GM10248 (cell line): Measurements from ENCODE around the gene ZBTB47.

Experiments used
- CTCF ChIA-PET: fragments of 300-600 bp; sonication (Branson Sonifier 250); formaldehyde crosslinking; extraction: SDS; loops from one replicate; lab custom pipeline; 2021; ENCODE audit warnings: antibody characterized with exemption; lab: Yijun Ruan, JAX
- POLR2A ChIA-PET: fragments of 350-650 bp; sonication (Branson Sonifier 250); formaldehyde crosslinking; extraction: SDS; loops from one replicate; lab custom pipeline; 2020; ENCODE audit warnings: antibody characterized with exemption; lab: Yijun Ruan, JAX
- DNase-seq: peaks from one replicate; pipeline ENCODE4 v3.0.0; 2012; ENCODE audit errors: extremely low spot score
- TF ChIP-seq, protein P1 (sequence below): IDR thresholded peaks from 2 replicates; pipeline ENCODE4 v1.5.1; 2012; ENCODE audit warnings: mild to moderate bottlenecking, low read depth; ENCODE audit errors: extremely low read depth, missing control alignments, control extremely low read depth

Gene ZBTB47

GRCh38 chr3:42670051-42670576 is 16.6 kb downstream of the ZBTB47 start:
- TF ChIP-seq, protein P1, sequence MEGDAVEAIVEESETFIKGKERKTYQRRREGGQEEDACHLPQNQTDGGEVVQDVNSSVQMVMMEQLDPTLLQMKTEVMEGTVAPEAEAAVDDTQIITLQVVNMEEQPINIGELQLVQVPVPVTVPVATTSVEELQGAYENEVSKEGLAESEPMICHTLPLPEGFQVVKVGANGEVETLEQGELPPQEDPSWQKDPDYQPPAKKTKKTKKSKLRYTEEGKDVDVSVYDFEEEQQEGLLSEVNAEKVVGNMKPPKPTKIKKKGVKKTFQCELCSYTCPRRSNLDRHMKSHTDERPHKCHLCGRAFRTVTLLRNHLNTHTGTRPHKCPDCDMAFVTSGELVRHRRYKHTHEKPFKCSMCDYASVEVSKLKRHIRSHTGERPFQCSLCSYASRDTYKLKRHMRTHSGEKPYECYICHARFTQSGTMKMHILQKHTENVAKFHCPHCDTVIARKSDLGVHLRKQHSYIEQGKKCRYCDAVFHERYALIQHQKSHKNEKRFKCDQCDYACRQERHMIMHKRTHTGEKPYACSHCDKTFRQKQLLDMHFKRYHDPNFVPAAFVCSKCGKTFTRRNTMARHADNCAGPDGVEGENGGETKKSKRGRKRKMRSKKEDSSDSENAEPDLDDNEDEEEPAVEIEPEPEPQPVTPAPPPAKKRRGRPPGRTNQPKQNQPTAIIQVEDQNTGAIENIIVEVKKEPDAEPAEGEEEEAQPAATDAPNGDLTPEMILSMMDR: no peak
- ChIA-PET POLR2A (no interaction called here), CTCF (interaction anchor here (1.3 kb wide), 1 partner anchor 74 kb away, joined by 3 read pairs; no protein-coding TSS in a partner anchor)
- DNase-seq: no peak

GRCh38 chr3:42670670-42671069 is 17.2 kb downstream of the ZBTB47 start:
- POLR2A ChIA-PET: no interaction called here
- TF ChIP-seq, protein P1: no peak
- CTCF ChIA-PET: interaction anchor here (1.3 kb wide), 1 partner anchor 73 kb away, joined by 3 read pairs; no protein-coding TSS in a partner anchor
- DNase-seq: no peak

- CTCF ChIA-PET: no interaction called here
- no peak for DNase-seq
- TF ChIP-seq, protein P1: no peak
- POLR2A ChIA-PET: no interaction called here
These were observed 19.0 kb downstream of the ZBTB47 start for GRCh38 chr3:42672515-42672914.

DNA sequence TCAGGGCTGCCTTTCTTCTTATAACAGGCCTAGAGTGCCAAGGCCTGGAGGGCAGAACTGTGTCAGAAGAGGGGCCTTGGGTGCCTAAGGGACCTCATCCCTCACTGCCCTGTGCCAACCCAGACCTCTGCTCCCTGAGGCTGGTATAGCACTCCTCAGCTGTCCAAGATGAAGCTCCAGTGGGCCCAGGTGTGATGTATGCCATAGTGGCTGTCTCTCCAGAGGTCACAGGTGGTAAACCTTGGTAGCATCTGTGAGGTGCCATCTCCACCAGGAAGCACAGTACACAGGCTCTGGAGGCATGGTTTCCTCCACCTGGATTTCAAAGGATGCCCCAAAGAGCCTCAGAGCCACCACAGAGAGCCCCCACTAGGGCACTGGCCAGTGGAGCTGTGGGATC is 19.6 kb downstream of the ZBTB47 start:
- ChIA-PET CTCF (no interaction called here), POLR2A (no interaction called here)
- TF ChIP-seq, protein P1: no peak
- no peak for DNase-seq

GRCh38 chr3:42674146-42674545 is 20.6 kb downstream of the ZBTB47 start:
- no peak for DNase-seq
- TF ChIP-seq, protein P1: no peak
- POLR2A ChIA-PET: no interaction called here
- CTCF ChIA-PET: no interaction called here

- POLR2A ChIA-PET: no interaction called here
- no peak for DNase-seq
- CTCF ChIA-PET: no interaction called here
- TF ChIP-seq, protein P1: no peak
These were observed 22.4 kb downstream of the ZBTB47 start for GRCh38 chr3:42675909-42676308.
